Kidney epithelial cell (primary cell): ENCODE data around the gene ANKRD10. TPM values are rescaled to one million over a fixed set of nuclear protein-coding genes. Genes with fewer than 3 reads are reported as not detected.

Source experiments
- DNase-seq: peaks from one replicate; pipeline ENCODE4 v3.0.0-alpha.2; 2010; ENCODE audit warnings: low read depth
- H3K27me3 ChIP-seq: 2 replicates; pipeline ENCODE4 v1.6.0; 2011; ENCODE audit warnings: low read length; ENCODE audit not compliant: control insufficient read depth, insufficient read depth
- H3K36me3 ChIP-seq: 2 replicates; pipeline ENCODE4 v1.5.1; 2011; ENCODE audit warnings: low read length; ENCODE audit not compliant: control insufficient read depth, insufficient read depth
- H3K4me3 ChIP-seq: 2 replicates; pipeline ENCODE4 v1.5.1; 2011; ENCODE audit warnings: low read depth, mild to moderate bottlenecking, control low read depth, low read length
- total RNA-seq: library from RNA; depleted of rRNA; stranded (reverse); fragments of >200 nt; gene quantifications from 2 replicates; pipeline ENCODE4 v1.2.3, GENCODE V29; 2015
- TF ChIP-seq, protein P1 (sequence below): IDR thresholded peaks from 2 replicates; pipeline ENCODE4 v1.5.1; 2011; ENCODE audit warnings: mild to moderate bottlenecking, moderate library complexity, low read length, control low read depth, inconsistent platforms; ENCODE audit not compliant: insufficient read depth, poor library complexity, severe bottlenecking

Gene ANKRD10
- total RNA-seq, 1 donor from 2014 or later = 72.4 TPM

DNA sequence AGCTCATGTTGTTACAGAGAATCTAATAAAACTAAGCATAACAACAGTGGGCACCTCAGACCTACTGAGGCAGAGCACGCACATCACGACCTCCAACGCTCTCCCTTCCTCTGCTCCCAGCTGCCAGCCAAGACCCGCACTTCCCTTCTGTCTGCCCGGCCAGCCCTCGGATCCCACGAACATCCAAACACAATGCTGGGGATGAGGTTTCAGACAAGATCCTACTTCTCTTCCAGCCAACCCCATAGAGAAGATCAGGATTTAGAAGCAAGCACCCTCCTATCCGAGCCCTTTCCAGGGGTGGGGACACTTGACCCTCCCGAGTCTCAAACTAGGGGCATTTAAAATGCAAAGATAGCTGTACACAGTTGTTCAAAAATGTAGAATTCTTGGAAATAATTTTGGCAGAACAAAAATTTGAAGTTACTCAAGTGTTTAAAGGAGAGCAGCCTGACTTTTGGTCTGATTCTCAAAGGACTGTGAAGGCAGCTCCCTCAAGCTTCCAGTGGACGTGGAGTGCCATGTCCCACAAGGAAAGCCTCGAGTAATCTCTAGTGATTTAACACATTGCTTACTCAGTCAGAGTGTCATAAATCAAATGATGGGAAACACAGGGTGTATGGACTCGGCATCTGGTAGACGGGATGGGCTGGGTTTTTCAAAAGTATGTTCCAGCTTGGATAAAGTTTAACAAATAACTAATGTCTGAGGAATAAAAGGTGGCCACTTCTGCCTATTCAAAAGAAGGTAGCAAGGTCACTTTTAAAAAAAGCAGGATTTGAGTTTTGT is 32.8 kb downstream of the ANKRD10 start:
- TF ChIP-seq, protein P1, sequence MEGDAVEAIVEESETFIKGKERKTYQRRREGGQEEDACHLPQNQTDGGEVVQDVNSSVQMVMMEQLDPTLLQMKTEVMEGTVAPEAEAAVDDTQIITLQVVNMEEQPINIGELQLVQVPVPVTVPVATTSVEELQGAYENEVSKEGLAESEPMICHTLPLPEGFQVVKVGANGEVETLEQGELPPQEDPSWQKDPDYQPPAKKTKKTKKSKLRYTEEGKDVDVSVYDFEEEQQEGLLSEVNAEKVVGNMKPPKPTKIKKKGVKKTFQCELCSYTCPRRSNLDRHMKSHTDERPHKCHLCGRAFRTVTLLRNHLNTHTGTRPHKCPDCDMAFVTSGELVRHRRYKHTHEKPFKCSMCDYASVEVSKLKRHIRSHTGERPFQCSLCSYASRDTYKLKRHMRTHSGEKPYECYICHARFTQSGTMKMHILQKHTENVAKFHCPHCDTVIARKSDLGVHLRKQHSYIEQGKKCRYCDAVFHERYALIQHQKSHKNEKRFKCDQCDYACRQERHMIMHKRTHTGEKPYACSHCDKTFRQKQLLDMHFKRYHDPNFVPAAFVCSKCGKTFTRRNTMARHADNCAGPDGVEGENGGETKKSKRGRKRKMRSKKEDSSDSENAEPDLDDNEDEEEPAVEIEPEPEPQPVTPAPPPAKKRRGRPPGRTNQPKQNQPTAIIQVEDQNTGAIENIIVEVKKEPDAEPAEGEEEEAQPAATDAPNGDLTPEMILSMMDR = no peak
- H3K4me3 ChIP-seq = no peak overlapping the region

DNA sequence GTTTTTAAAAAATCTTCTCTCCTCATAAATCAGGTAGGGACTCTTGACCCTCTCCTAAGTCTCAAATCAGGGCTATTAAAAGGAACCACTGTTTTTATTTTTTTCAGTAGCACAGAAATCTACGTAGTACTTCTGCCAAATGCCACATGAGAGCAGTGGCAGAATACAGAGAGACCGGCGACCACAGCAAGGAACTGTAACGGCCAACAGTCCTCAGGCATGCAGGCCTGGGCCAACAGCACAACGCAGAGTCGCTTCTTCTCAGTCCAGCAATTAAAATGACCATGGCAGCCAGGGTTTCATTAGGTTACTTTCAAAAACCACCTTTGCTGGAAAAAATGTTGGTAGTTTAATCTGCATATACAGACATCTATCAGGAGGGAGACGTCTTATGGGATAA is 34.2 kb downstream of the ANKRD10 start:
- Histone ChIP-seq H3K27me3 (no peaks in the 10 kb centered on the region), H3K36me3 (no peaks in the 10 kb centered on the region), H3K4me3 (no peak overlapping the region)
- DNase-seq = no peak
- TF ChIP-seq, protein P1 = no peak

More for the DNA sequence above, 32.8 kb downstream of the ANKRD10 start:
- H3K27me3 ChIP-seq = no peaks in the 10 kb centered on the region
- no peaks in the 10 kb centered on the region for H3K36me3 ChIP-seq
- no peak for DNase-seq

DNA sequence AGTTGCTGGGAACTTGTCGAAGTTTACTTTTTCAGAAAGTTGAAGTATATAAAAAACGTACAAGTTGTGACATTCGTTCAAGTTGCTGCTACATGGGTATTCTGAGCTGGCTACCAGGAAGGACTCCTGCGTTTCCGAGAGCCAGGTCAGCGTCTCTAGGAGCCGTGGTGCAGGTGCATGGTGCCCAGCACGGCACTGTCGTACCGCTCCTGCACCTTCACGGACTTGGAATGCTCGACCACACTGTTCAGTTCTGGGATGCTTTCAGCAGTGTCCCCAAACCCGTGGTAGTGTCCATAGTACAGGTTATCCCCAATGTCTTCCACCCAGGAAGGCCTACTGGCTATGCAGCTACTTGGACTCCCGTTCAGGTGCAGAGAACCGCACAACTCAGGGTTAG is 35.4 kb downstream of the ANKRD10 start:
- H3K27me3 ChIP-seq = no peaks in the 10 kb centered on the region
- TF ChIP-seq, protein P1 = no peak
- H3K36me3 ChIP-seq = no peaks in the 10 kb centered on the region
- H3K4me3 ChIP-seq = no peak overlapping the region
- DNase-seq = no peak

DNA sequence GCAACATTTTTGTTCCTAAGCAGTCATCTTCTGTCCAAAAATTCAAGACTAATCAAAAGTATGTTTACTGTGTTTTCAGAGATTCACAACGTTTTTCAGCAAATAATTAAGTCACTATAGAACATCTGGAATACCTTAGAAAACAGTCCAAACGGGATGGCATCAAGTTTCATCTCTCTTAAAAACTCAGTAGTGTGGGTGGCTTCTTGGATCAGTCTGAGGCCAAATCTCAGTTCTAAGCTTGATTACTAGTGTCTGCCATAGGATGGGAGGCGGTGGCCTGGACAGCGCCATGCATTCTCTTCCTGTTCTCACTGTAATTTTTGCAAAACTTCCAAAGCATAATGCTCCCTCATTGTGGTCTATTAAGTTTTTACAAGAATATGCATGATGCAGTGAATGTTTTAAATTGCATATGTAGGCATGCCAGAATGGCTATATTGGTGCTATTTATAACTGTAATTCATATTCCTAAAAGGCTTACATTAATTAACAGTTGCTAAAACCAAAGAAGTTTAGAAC is 37.1 kb downstream of the ANKRD10 start:
- no peaks in the 10 kb centered on the region for H3K27me3 ChIP-seq
- DNase-seq = no peak
- TF ChIP-seq, protein P1 = no peak
- H3K4me3 ChIP-seq = no peak overlapping the region
- H3K36me3 ChIP-seq = no peaks in the 10 kb centered on the region

DNA sequence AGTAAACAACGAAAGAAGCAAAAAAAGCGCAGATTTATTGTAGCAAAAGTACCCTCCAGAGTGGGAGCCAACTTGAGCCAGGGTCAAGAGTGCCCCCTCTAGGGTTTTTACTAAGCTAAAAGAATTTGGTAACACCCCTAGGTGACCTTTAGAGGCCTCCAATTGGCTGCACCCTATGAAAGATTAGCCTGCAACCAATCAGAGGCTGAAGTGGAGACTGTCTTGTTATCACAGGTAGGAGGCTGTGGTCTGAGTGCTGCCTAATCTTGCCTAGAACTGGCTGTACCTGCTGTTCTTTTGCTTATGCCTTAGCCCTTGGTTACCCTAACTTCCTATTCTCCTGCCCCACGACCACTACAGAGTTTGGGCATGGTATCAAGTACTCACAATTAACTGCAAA is 38.3 kb downstream of the ANKRD10 start:
- no peak overlapping the region for H3K4me3 ChIP-seq
- DNase-seq = no peak
- H3K27me3 ChIP-seq = no peaks in the 10 kb centered on the region
- TF ChIP-seq, protein P1 = no peak
- no peaks in the 10 kb centered on the region for H3K36me3 ChIP-seq
